ENCODE results near the gene ERRFI1. TPM values are rescaled to one million over a fixed set of nuclear protein-coding genes. Genes with fewer than 3 reads are reported as not detected.

The ERRFI1 gene
- total RNA-seq, 2 experiments from 2014 or later = 3.6 TPM

DNA sequence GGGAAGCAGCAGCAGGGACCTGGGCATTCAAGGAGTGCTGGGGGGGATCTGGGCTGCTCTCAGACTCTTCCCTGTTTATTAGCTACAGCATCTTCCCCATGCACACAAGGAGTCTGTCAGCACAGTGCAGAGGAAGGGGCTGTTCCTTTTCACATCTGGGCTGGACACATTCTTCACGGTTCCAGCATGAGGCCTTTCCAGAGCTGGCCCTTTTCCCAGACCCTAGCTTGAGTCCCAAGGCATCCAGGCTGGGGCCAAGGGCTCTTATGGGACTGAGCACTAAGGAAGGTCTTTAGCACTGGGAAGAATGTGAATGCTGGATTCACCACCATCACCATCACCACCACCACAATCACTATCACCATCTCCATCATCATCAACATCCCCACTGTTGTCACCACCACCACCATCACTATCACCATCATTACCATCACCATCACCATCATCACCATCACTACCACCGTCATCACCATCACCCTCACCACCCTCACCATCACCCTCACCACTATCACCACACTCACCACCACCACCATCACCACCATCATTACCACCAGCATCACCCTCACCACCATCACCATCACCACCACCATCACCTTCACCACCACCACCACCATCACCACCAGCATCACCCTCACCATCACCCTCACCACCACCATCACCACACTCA is 36.2 kb downstream of the ERRFI1 start:
- no peak for DNase-seq
- intact Hi-C loops (cut with DNase I, micrococcal nuclease) = no loop called here
- Histone ChIP-seq H3K27ac (ENCODE audit: low read depth in 1 of 2, low read length in 2 of 2) (no peak overlapping the region), H3K4me1 (ENCODE audit: insufficient read depth, low read length) (no peaks in the 10 kb centered on the region), H3K27me3 (ENCODE audit: control insufficient read depth in 1 of 2, insufficient read depth in 2 of 2, low read length in 2 of 2) (no peaks in the 10 kb centered on the region), H3K4me3 (ENCODE audit: low read length) (no peak overlapping the region), H3K9me3 (ENCODE audit: control insufficient read depth in 1 of 2, insufficient read depth in 1 of 2, low read length in 2 of 2) (no peaks in the 10 kb centered on the region), H3K36me3 (ENCODE audit: insufficient read depth, low read length) (peaks cover 24% of the 10 kb centered on the region)
- ChIA-PET POLR2A (no interaction called here), CTCF (interaction anchor here (0.7 kb wide), 1 partner anchor 339 kb away, joined by 3 read pairs; no protein-coding TSS in a partner anchor)
- TF ChIP-seq, protein P1, sequence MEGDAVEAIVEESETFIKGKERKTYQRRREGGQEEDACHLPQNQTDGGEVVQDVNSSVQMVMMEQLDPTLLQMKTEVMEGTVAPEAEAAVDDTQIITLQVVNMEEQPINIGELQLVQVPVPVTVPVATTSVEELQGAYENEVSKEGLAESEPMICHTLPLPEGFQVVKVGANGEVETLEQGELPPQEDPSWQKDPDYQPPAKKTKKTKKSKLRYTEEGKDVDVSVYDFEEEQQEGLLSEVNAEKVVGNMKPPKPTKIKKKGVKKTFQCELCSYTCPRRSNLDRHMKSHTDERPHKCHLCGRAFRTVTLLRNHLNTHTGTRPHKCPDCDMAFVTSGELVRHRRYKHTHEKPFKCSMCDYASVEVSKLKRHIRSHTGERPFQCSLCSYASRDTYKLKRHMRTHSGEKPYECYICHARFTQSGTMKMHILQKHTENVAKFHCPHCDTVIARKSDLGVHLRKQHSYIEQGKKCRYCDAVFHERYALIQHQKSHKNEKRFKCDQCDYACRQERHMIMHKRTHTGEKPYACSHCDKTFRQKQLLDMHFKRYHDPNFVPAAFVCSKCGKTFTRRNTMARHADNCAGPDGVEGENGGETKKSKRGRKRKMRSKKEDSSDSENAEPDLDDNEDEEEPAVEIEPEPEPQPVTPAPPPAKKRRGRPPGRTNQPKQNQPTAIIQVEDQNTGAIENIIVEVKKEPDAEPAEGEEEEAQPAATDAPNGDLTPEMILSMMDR (IDR thresholded peaks at IDR 0.05) = no peak
- Mint-ChIP-seq H3K4me3 (no peak overlapping the region), H3K9me3 (no peaks in the 10 kb centered on the region), H3K27me3 (no peaks in the 10 kb centered on the region), H3K36me3 (ENCODE audit: low read depth) (peaks cover 36% of the 10 kb centered on the region), H3K4me1 (ENCODE audit: low read depth) (no peaks in the 10 kb centered on the region), H3K27ac (no peak overlapping the region)
- no peak for ATAC-seq (ENCODE audit: poor library complexity)

DNA sequence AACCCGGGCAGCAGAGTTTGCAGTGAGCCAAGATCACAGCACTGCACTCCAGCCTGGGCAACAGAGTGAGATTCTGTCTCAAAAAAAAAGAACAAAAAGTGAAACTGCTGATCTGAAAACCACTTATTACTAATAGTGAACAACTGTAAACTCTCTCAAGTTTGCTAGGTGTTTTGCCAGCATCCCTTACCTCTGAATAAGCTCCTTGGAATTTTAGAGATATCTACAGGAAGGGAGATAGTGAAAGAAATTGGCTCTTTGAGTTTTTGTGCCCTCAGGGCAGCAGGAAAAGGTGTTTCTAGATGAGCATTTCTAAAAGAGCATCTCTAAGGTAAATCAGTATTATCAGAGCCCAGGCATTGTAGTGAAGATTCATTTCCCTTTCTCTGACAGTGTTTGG is 37.5 kb downstream of the ERRFI1 start:
- H3K4me1 ChIP-seq (ENCODE audit: insufficient read depth, low read length) = no peaks in the 10 kb centered on the region
- Mint-ChIP-seq H3K27me3 (no peaks in the 10 kb centered on the region), H3K9me3 (no peaks in the 10 kb centered on the region), H3K27ac (no peak overlapping the region), H3K4me1 (ENCODE audit: low read depth) (no peaks in the 10 kb centered on the region), H3K4me3 (no peak overlapping the region), H3K36me3 (ENCODE audit: low read depth) (peaks cover 49% of the 10 kb centered on the region)
- no peak for ATAC-seq (ENCODE audit: poor library complexity)
- H3K27me3 ChIP-seq (ENCODE audit: control insufficient read depth in 1 of 2, insufficient read depth in 2 of 2, low read length in 2 of 2) = no peaks in the 10 kb centered on the region
- intact Hi-C loops (cut with DNase I, micrococcal nuclease) = no loop called here
- H3K4me3 ChIP-seq (ENCODE audit: low read length) = no peak overlapping the region
- ChIA-PET POLR2A (no interaction called here), CTCF (no interaction called here)
- H3K36me3 ChIP-seq (ENCODE audit: insufficient read depth, low read length) = peaks cover 37% of the 10 kb centered on the region
- H3K9me3 ChIP-seq (ENCODE audit: control insufficient read depth in 1 of 2, insufficient read depth in 1 of 2, low read length in 2 of 2) = no peaks in the 10 kb centered on the region
- TF ChIP-seq, protein P1 (IDR thresholded peaks at IDR 0.05) = no peak
- H3K27ac ChIP-seq (ENCODE audit: low read depth in 1 of 2, low read length in 2 of 2) = no peak overlapping the region
- no peak for DNase-seq

DNA sequence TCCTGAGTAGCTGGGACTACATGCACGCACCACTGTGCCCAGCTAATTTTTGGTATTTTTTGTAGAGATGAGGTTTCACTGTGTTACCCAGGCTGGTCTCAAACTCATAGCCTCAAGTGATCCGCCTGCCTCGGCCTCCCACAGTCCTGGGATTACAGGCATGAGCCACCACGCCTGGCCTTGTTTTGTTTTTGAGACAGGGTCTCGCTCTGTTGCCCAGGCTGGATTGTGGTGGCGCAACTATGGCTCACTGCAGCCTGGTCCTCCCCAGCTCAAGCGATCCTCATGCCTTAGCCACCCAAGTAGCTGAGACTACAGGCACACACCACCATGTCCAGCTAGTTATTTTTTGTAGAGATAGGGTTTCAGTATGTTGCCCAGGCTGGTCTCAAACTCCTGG is 38.6 kb downstream of the ERRFI1 start:
- ChIA-PET CTCF (no interaction called here), POLR2A (interaction anchor here (0.6 kb wide), 1 partner anchor 41 kb away, joined by 3 read pairs; no protein-coding TSS in a partner anchor)
- DNase-seq = no peak
- intact Hi-C loops (cut with DNase I, micrococcal nuclease) = no loop called here
- no peaks in the 10 kb centered on the region for H3K9me3 Mint-ChIP-seq
- no peaks in the 10 kb centered on the region for H3K27me3 Mint-ChIP-seq
- H3K4me3 Mint-ChIP-seq = no peak overlapping the region
- peaks cover under 1% of the 10 kb centered on the region for H3K4me1 Mint-ChIP-seq (ENCODE audit: low read depth)
- H3K27ac ChIP-seq (ENCODE audit: low read depth in 1 of 2, low read length in 2 of 2) = no peak overlapping the region
- no peak overlapping the region for H3K27ac Mint-ChIP-seq
- no peak overlapping the region for H3K4me3 ChIP-seq (ENCODE audit: low read length)
- no peaks in the 10 kb centered on the region for H3K9me3 ChIP-seq (ENCODE audit: control insufficient read depth in 1 of 2, insufficient read depth in 1 of 2, low read length in 2 of 2)
- TF ChIP-seq, protein P1 (IDR thresholded peaks at IDR 0.05) = no peak
- ATAC-seq (ENCODE audit: poor library complexity) = no peak
- H3K36me3 Mint-ChIP-seq (ENCODE audit: low read depth) = peaks cover 57% of the 10 kb centered on the region
- peaks cover 43% of the 10 kb centered on the region for H3K36me3 ChIP-seq (ENCODE audit: insufficient read depth, low read length)
- H3K27me3 ChIP-seq (ENCODE audit: control insufficient read depth in 1 of 2, insufficient read depth in 2 of 2, low read length in 2 of 2) = no peaks in the 10 kb centered on the region
- peaks cover under 1% of the 10 kb centered on the region for H3K4me1 ChIP-seq (ENCODE audit: insufficient read depth, low read length)

Data from CD4-positive, alpha-beta T cell (primary cell).